GM12874 (cell line): ENCODE results near the gene SH2D3C.

ENCODE experiments used
- TF ChIP-seq, protein P1 (sequence below): IDR thresholded peaks from 2 replicates; pipeline ENCODE4 v1.5.1; 2011; ENCODE audit warnings: low read depth, mild to moderate bottlenecking, control low read depth, low read length, moderate library complexity; ENCODE audit not compliant: insufficient read depth

SH2D3C gene

DNA sequence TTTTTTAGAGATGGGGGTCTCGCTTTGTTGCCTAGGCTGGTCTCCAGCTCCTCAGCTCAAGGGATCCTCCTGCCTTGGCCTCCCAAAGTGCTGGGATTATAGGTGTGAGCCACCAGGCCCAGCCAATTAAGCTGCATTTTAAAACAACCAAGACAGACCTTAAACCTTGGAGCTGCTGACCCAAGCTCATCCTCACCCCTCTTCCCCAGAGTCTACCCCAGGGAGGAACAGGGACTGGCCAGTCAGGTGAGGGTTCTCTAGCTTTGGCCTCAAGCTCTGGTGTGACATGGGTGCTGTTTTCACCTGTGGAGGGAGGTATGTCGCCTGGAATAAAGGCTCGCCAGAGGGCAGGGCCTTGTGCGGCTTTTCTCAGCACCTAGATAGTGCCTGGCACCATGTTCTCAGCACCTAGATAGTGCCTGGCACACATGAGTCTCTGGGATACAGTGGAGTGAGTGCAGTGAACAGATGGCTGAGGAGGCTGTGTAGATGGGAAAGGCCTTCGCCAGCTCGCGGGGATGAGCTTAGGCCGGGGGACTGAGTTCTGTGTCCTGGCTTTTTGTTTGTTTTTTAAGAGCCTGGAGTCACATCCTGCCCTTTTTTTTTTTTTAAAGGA is 14.7 kb upstream of the SH2D3C start:
- TF ChIP-seq, protein P1, sequence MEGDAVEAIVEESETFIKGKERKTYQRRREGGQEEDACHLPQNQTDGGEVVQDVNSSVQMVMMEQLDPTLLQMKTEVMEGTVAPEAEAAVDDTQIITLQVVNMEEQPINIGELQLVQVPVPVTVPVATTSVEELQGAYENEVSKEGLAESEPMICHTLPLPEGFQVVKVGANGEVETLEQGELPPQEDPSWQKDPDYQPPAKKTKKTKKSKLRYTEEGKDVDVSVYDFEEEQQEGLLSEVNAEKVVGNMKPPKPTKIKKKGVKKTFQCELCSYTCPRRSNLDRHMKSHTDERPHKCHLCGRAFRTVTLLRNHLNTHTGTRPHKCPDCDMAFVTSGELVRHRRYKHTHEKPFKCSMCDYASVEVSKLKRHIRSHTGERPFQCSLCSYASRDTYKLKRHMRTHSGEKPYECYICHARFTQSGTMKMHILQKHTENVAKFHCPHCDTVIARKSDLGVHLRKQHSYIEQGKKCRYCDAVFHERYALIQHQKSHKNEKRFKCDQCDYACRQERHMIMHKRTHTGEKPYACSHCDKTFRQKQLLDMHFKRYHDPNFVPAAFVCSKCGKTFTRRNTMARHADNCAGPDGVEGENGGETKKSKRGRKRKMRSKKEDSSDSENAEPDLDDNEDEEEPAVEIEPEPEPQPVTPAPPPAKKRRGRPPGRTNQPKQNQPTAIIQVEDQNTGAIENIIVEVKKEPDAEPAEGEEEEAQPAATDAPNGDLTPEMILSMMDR = no peak

DNA sequence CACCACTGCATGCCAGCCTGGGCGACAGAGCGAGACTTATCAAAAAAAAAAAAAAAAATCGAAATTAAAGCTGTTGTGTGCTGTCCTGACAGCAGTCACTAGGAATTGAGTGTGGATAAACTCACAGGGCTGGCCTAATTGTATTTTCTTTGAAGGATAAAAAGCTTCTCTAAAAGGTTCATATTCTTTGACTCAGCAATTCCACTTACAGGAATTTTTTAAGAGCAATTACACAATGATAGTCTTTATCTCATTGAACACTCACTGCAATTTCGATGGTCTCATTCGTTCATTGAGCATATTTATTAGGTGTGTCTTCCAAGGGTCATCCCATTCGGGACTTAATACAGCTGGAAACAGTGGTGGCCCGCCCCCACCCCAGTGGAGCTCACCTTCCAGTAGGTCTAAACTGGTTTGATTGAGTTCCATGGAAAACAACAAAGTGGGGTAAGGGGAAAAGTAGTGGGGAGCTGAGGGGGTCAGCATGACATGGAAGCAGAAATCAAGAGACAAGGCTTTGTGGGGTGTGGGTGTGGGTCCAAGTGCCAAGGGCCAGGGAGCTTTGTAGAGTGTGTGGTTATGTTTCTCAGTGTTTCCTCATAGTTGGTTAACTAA is 14.1 kb upstream of the SH2D3C start:
- TF ChIP-seq, protein P1 = no peak

- TF ChIP-seq, protein P1 = no peak
Observed at GRCh38 chr9:127791085-127791484, 12.6 kb upstream of the SH2D3C start.

- TF ChIP-seq, protein P1 = no peak
Observed at GRCh38 chr9:127790094-127790855, 11.8 kb upstream of the SH2D3C start.

DNA sequence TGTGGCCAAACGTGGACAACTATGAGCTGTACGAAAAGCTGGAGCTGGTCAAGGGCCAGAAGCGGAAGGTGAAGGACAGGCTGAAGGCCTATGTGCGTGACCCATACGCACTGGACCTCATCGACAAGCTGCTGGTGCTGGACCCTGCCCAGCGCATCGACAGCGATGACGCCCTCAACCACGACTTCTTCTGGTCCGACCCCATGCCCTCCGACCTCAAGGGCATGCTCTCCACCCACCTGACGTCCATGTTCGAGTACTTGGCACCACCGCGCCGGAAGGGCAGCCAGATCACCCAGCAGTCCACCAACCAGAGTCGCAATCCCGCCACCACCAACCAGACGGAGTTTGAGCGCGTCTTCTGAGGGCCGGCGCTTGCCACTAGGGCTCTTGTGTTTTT is 10.7 kb upstream of the SH2D3C start:
- TF ChIP-seq, protein P1 = no peak

- TF ChIP-seq, protein P1 = no peak
Observed at GRCh38 chr9:127788337-127789011, 10.0 kb upstream of the SH2D3C start.

- TF ChIP-seq, protein P1 = no peak; the same call in 1 of the 2 replicates
Observed at GRCh38 chr9:127786773-127787104, 8.3 kb upstream of the SH2D3C start.
